Gastroesophageal sphincter (tissue), 4 donors: ENCODE results near the gene DGKE. TPM values are rescaled to one million over a fixed set of nuclear protein-coding genes. Genes with fewer than 3 reads are reported as not detected.

Source experiments
- ATAC-seq: fragments of 150-250 bp; one replicate; pipeline ENCODE4 v1.9.1; 2016; ENCODE audit warnings: mild to moderate bottlenecking, moderate library complexity
- H3K27ac ChIP-seq, 4 donors: fragments of 200-600 bp; sonication (generic) in 3 of 4; 1 replicate in 3 of 4; 2 replicates in 1 of 4; pipeline ENCODE4 v1.5.1; 2016 to 2019
- H3K27me3 ChIP-seq: fragments of 200-600 bp; sonication (generic); one replicate; pipeline ENCODE4 v1.5.1; 2019
- H3K36me3 ChIP-seq, 2 donors: fragments of 200-600 bp; sonication (generic); one replicate each; pipeline ENCODE4 v1.5.1; 2019; ENCODE audit warnings: control low read depth in 1 of 2
- H3K4me1 ChIP-seq, 3 donors: fragments of 200-600 bp; sonication (generic); 1 replicate in 2 of 3; 2 replicates in 1 of 3; pipeline ENCODE4 v1.5.1; 2016 to 2019; ENCODE audit warnings: control low read depth in 2 of 3
- H3K4me3 ChIP-seq, 2 donors: fragments of 200-600 bp; sonication (generic); one replicate each; pipeline ENCODE4 v1.5.1; 2019; ENCODE audit warnings: mild to moderate bottlenecking in 1 of 2, moderate library complexity in 1 of 2
- H3K9me3 ChIP-seq, 3 donors: fragments of 200-600 bp; sonication (generic); one replicate each; pipeline ENCODE4 v1.5.1; 2017 to 2019; ENCODE audit warnings: control low read depth in 2 of 3
- EP300 ChIP-seq: sonication (generic); formaldehyde crosslinking; IDR thresholded peaks from one replicate; pipeline ENCODE4 v1.6.1; 2017; ENCODE audit warnings: antibody characterized with exemption, mild to moderate bottlenecking
- POLR2A ChIP-seq, 2 donors: fragments of 450-650 bp; IDR thresholded peaks; one replicate each; pipeline ENCODE4 v1.6.1; 2017; ENCODE audit warnings: antibody characterized with exemption in 2 of 2, mild to moderate bottlenecking in 2 of 2, moderate library complexity in 1 of 2
- POLR2AphosphoS5 ChIP-seq: sonication (generic); formaldehyde crosslinking; IDR thresholded peaks from one replicate; pipeline ENCODE4 v1.6.1; 2017; ENCODE audit warnings: antibody characterized with exemption
- WGBS, 2 donors: methylation state at CpG; one replicate each; pipeline ENCODE4 v1.1.5; 2018; ENCODE audit warnings: low coverage in 1 of 2; 5-methylcytosine and 5-hydroxymethylcytosine counted together
- total RNA-seq, 4 donors: library from RNA; depleted of rRNA; stranded (reverse); fragments of >200 nt; gene quantifications; one replicate each; pipeline ENCODE4 v1.1.0, GENCODE V29; 2016
- TF ChIP-seq, protein P1 (sequence below), 4 experiments: fragments of 200-600 bp in 2 of 4; fragments of 450-650 bp in 2 of 4; sonication (generic) in 1 of 4; IDR thresholded peaks; one replicate each; pipeline ENCODE4 v1.5.1; 2017 to 2019; ENCODE audit warnings: antibody characterized with exemption in 4 of 4, mild to moderate bottlenecking in 2 of 4, moderate library complexity in 2 of 4

Gene DGKE
- total RNA-seq, 4 donors from 2014 or later = 8.4 to 12.5 (median 9.7) TPM

GRCh38 chr17:56807723-56808122 lies 26.2 kb upstream of the DGKE start:
- Histone ChIP-seq H3K27me3 (no peaks in the 10 kb centered on the region), H3K27ac (no peak overlapping the region), H3K9me3 (no peaks in the 10 kb centered on the region), H3K4me3 (no peak overlapping the region), H3K4me1 (peaks cover 0 to 15% (median 0%) of the 10 kb centered on the region in 3 donors), H3K36me3 (no peaks in the 10 kb centered on the region)
- no peak for ATAC-seq
- TF ChIP-seq POLR2AphosphoS5 = no peak
- 90 to 100% methylated on average over 1 to 2 of the region's 3 CpGs for WGBS, 2 donors

- ATAC-seq = no peak
- no peaks in the 10 kb centered on the region for H3K27me3 ChIP-seq
- 83 to 89% methylated on average over 2 to 3 of the region's 3 CpGs for WGBS, 2 donors
Measured at GRCh38 chr17:56808503-56808902, 25.4 kb upstream of the DGKE start.

DNA sequence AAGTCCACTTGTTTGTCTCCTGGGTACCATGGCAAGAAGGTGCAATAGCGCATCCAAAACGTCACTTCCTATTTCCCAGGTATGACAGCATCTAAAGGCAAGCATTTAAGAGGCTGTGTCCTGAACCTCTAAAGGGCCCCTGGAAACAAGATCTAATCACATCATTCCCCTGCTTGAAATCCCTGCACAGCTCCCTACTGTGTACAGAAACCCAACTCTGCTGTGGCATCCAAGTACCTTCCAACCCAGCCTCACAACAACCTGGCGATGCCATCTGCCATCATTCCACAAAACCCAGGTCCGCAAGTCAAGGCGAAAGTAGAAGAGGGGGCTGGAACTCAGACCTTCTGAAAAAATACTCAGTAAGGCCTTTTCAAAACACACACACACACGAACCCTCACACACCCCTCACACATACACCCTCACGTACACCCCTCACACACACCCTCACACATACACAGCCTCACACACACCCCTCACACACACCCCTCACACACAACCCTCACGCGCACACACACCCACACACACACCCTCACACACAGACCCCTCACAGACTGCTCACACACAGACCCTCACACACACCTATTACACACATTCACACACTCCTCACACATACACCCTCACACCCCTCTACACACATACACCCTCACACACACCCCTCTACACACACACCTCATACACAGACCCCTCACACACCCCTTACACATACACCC lies 24.7 kb upstream of the DGKE start:
- H3K27ac ChIP-seq = no peak overlapping the region
- no peaks in the 10 kb centered on the region for H3K9me3 ChIP-seq
- no peak overlapping the region for H3K4me3 ChIP-seq
- TF ChIP-seq, protein P1, sequence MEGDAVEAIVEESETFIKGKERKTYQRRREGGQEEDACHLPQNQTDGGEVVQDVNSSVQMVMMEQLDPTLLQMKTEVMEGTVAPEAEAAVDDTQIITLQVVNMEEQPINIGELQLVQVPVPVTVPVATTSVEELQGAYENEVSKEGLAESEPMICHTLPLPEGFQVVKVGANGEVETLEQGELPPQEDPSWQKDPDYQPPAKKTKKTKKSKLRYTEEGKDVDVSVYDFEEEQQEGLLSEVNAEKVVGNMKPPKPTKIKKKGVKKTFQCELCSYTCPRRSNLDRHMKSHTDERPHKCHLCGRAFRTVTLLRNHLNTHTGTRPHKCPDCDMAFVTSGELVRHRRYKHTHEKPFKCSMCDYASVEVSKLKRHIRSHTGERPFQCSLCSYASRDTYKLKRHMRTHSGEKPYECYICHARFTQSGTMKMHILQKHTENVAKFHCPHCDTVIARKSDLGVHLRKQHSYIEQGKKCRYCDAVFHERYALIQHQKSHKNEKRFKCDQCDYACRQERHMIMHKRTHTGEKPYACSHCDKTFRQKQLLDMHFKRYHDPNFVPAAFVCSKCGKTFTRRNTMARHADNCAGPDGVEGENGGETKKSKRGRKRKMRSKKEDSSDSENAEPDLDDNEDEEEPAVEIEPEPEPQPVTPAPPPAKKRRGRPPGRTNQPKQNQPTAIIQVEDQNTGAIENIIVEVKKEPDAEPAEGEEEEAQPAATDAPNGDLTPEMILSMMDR (IDR thresholded peaks at IDR 0.05) = no peak
- TF ChIP-seq POLR2A (IDR thresholded peaks at IDR 0.05) = no peak
- H3K36me3 ChIP-seq = no peaks in the 10 kb centered on the region
- peaks cover 0 to 11% (median 0%) of the 10 kb centered on the region in 3 donors for H3K4me1 ChIP-seq
- 90 to 92% methylated on average over 6 to 7 of the region's 9 CpGs for WGBS, 2 donors
- no peak for ATAC-seq
- no peaks in the 10 kb centered on the region for H3K27me3 ChIP-seq

More at GRCh38 chr17:56808503-56808902, 25.4 kb upstream of the DGKE start:
- H3K27ac ChIP-seq = no peak overlapping the region
- H3K9me3 ChIP-seq = no peaks in the 10 kb centered on the region
- no peaks in the 10 kb centered on the region for H3K36me3 ChIP-seq
- TF ChIP-seq, protein P1 (IDR thresholded peaks at IDR 0.05) = no peak
- TF ChIP-seq EP300 (no peak), POLR2AphosphoS5 (no peak), POLR2A (IDR thresholded peaks at IDR 0.05) (no peak)
- peaks cover 0 to 15% (median 0%) of the 10 kb centered on the region in 3 donors for H3K4me1 ChIP-seq
- no peak overlapping the region for H3K4me3 ChIP-seq

DNA sequence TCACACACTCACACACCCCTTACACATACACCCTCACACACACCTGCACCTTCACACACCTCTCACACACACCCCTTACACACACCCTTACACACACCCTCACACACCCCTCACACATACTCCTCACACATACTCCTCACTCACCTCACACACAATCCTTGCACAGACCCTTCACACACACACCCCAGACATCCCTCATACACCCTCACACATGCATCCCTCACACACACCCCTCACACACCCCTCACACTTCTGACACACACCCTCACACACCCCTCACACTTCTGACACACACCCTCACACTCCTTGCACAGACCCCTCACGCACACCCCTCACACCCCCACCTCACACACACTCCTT lies 24.2 kb upstream of the DGKE start:
- Histone ChIP-seq H3K36me3 (no peaks in the 10 kb centered on the region), H3K9me3 (no peaks in the 10 kb centered on the region), H3K27ac (no peak overlapping the region), H3K27me3 (no peaks in the 10 kb centered on the region), H3K4me3 (no peak overlapping the region), H3K4me1 (peaks cover 0 to 6% (median 0%) of the 10 kb centered on the region in 3 donors)
- 92% methylated on average over 1 of the region's 1 CpG for WGBS, 2 donors
- TF ChIP-seq POLR2A (IDR thresholded peaks at IDR 0.05) (no peak), EP300 (no peak), POLR2AphosphoS5 (no peak)
- TF ChIP-seq, protein P1 (IDR thresholded peaks at IDR 0.05) = no peak
- no peak for ATAC-seq

- 47% methylated on average over 2 of the region's 2 CpGs; no CpG with 5 or more reads in 1 of the 2 donors for WGBS, 2 donors
- H3K27ac ChIP-seq = no peak overlapping the region
- no peaks in the 10 kb centered on the region for H3K36me3 ChIP-seq
- no peak overlapping the region for H3K4me3 ChIP-seq
- no peak for ATAC-seq
- peaks cover 0 to under 1% (median 0%) of the 10 kb centered on the region in 3 donors for H3K4me1 ChIP-seq
- no peaks in the 10 kb centered on the region for H3K9me3 ChIP-seq
- H3K27me3 ChIP-seq = no peaks in the 10 kb centered on the region
- TF ChIP-seq EP300 (no peak), POLR2A (IDR thresholded peaks at IDR 0.05) (no peak), POLR2AphosphoS5 (no peak)
- TF ChIP-seq, protein P1 (IDR thresholded peaks at IDR 0.05) = no peak
Measured at GRCh38 chr17:56810343-56810742, 23.6 kb upstream of the DGKE start.
